K562 (cell line): ENCODE data around the gene COL25A1. TPM values are rescaled to one million over a fixed set of nuclear protein-coding genes. Genes with fewer than 3 reads are reported as not detected.

Experiments used
- ATAC-seq: fragments of 200-7000 bp; cut with Tn5 transposase; 3 replicates; pipeline ENCODE4 v1.9.1; 2020; ENCODE audit warnings: moderate library complexity
- BruUV-seq: library from RNA; stranded (reverse); fragments of 400-500 nt; replicated peaks from 2 replicates; lab custom pipeline; 2021; lab: Mats Ljungman, UMichigan
- CTCF ChIA-PET: fragments of 300-600 bp; formaldehyde crosslinking; extraction: SDS; loops from one replicate; lab custom pipeline; 2021; ENCODE audit warnings: low intra/inter-chr PET ratio; lab: Yijun Ruan, JAX
- POLR2A ChIA-PET: fragments of 300-600, 350-650 bp; sonication (Branson Sonifier 250); formaldehyde crosslinking; extraction: SDS; loops from one replicate; lab custom pipeline; 2021; ENCODE audit warnings: antibody characterized with exemption, inconsistent platforms; lab: Yijun Ruan, JAX
- DNase-seq, 4 experiments: peaks; one replicate each; pipeline versions ENCODE4 v3.0.0 to v3.0.0-alpha.2; 2011 to 2018; ENCODE audit warnings: low spot score in 3 of 4, mixed read lengths in 3 of 4; ENCODE audit errors: extremely low read depth in 1 of 4
- FAIRE-seq: peaks from 2 replicates; lab custom pipeline; 2011; peaks lifted over from hg19 to GRCh38; lab: Jason Lieb, UNC
- H2AFZ ChIP-seq: 2 replicates; pipeline ENCODE4 v1.6.0; 2011; ENCODE audit warnings: low read depth, low read length, control low read depth, inconsistent platforms
- H3K27ac ChIP-seq: fragments of 200-600 bp; 3 replicates; pipeline ENCODE4 v1.8.0; 2011; ENCODE audit warnings: low read depth, mild to moderate bottlenecking, control low read depth, inconsistent platforms, low read length, moderate library complexity, mixed read lengths; ENCODE audit errors: extremely low read depth
- H3K27me3 ChIP-seq, 2 experiments: fragments of 300-600 bp in 1 of 2; 2 replicates in 1 of 2; 3 replicates in 1 of 2; pipeline versions ENCODE4 v1.6.0 to v1.8.0; 2011; ENCODE audit warnings: inconsistent platforms in 2 of 2, low read length in 2 of 2, mild to moderate bottlenecking in 1 of 2, mixed read lengths in 1 of 2, moderate library complexity in 1 of 2; ENCODE audit not compliant: control insufficient read depth in 2 of 2, insufficient read depth in 2 of 2
- H3K36me3 ChIP-seq: fragments of 300-600 bp; 3 replicates; pipeline ENCODE4 v1.8.0; 2011; ENCODE audit warnings: mild to moderate bottlenecking, low read length, inconsistent platforms; ENCODE audit not compliant: control insufficient read depth, insufficient read depth
- H3K4me1 ChIP-seq, 2 experiments: fragments of 200-600 bp in 1 of 2; replicated peaks in 1 of 2; 2 replicates in 1 of 2; 3 replicates in 1 of 2; pipeline versions ENCODE4 v1.5.1 to v1.8.0; 2011; ENCODE audit warnings: inconsistent platforms in 2 of 2, low read length in 2 of 2, mild to moderate bottlenecking in 1 of 2, mixed read lengths in 1 of 2, moderate library complexity in 1 of 2; ENCODE audit not compliant: control insufficient read depth in 2 of 2, insufficient read depth in 2 of 2
- H3K4me2 ChIP-seq: 2 replicates; pipeline ENCODE4 v1.6.1; 2011; ENCODE audit warnings: low read length, control low read depth, inconsistent platforms, mixed read lengths; ENCODE audit not compliant: insufficient read depth
- H3K4me3 ChIP-seq: fragments of 200-600 bp; sonication (generic), shearing (Covaris generic); 2 replicates; pipeline ENCODE4 v1.5.1; 2016; ENCODE audit warnings: control low read depth, inconsistent platforms
- H3K79me2 ChIP-seq: fragments of 200-600 bp; 3 replicates; pipeline ENCODE4 v1.8.0; 2011; ENCODE audit warnings: low read length, inconsistent platforms; ENCODE audit not compliant: control insufficient read depth, insufficient read depth
- H3K9ac ChIP-seq, 2 experiments: 2 replicates each; pipeline versions ENCODE4 v1.6.0 to v1.6.1; 2011; ENCODE audit warnings: low read depth in 2 of 2, low read length in 2 of 2, control low read depth in 1 of 2, inconsistent platforms in 1 of 2, mild to moderate bottlenecking in 1 of 2, mixed read lengths in 1 of 2; ENCODE audit not compliant: insufficient read depth in 1 of 2
- H3K9me1 ChIP-seq: one replicate; pipeline ENCODE4 v1.6.0; 2011; ENCODE audit warnings: inconsistent platforms, mild to moderate bottlenecking, low read length, moderate library complexity; ENCODE audit not compliant: control insufficient read depth, insufficient read depth
- H3K9me3 ChIP-seq: replicated peaks from 2 replicates; pipeline ENCODE4 v1.5.1; 2011; ENCODE audit warnings: low read depth, low read length, inconsistent platforms; ENCODE audit not compliant: control insufficient read depth, insufficient read depth
- H4K20me1 ChIP-seq: replicated peaks from 2 replicates; pipeline ENCODE4 v1.6.1; 2011; ENCODE audit warnings: low read length, inconsistent platforms, mixed read lengths; ENCODE audit not compliant: control insufficient read depth, insufficient read depth
- EHMT2 ChIP-seq: fragments of 450-650 bp; IDR thresholded peaks from 2 replicates; pipeline ENCODE4 v1.6.1; 2018; ENCODE audit warnings: antibody characterized with exemption
- FOXP1 ChIP-seq: sonication (generic); formaldehyde crosslinking; IDR thresholded peaks from 2 replicates; pipeline ENCODE4 v1.8.0; 2022; ENCODE audit warnings: mild to moderate bottlenecking, missing genetic modification reagents
- MIER1 ChIP-seq: fragments of 450-650 bp; IDR thresholded peaks from 2 replicates; pipeline ENCODE4 v1.6.1; 2016; ENCODE audit warnings: antibody characterized with exemption, mild to moderate bottlenecking, low read depth
- MTA1 ChIP-seq: fragments of 450-650 bp; IDR thresholded peaks from 2 replicates; pipeline ENCODE4 v1.6.1; 2017; ENCODE audit warnings: borderline replicate concordance
- PRPF4 ChIP-seq: fragments of 200-400 bp; formaldehyde crosslinking; IDR thresholded peaks from one replicate; pipeline ENCODE4 v1.6.1; 2017; ENCODE audit warnings: low read length, low read depth, mild to moderate bottlenecking; ENCODE audit not compliant: insufficient read depth, poor library complexity, severe bottlenecking
- REST ChIP-seq, 2 experiments: fragments of 450-650 bp; formaldehyde crosslinking in 1 of 2; IDR thresholded peaks; 2 replicates each; pipeline versions ENCODE4 v1.4.0 to v1.6.1; 2014 to 2020; ENCODE audit warnings: mild to moderate bottlenecking in 2 of 2, borderline replicate concordance in 1 of 2, low read depth in 1 of 2
- SNAPC5 ChIP-seq: fragments of 250-450 bp; sonication (Bioruptor Pico); IDR thresholded peaks from 2 replicates; pipeline ENCODE4 v1.8.0; 2021; ENCODE audit warnings: moderate library complexity, mild to moderate bottlenecking, inconsistent platforms
- U2AF2 ChIP-seq: fragments of 200-400 bp; formaldehyde crosslinking; optimal IDR thresholded peaks from 2 replicates; pipeline ENCODE3; 2017; ENCODE audit warnings: low read depth, mild to moderate bottlenecking, low read length
- ZNF589 ChIP-seq: fragments of 200-800 bp; sonication (Bioruptor generic); IDR thresholded peaks from 2 replicates; pipeline ENCODE4 v1.6.1; 2016; ENCODE audit warnings: low read depth, missing genetic modification characterization, missing compliant biosample characterization
- ZNF766 ChIP-seq: fragments of 200-800 bp; sonication (Bioruptor generic); conservative IDR thresholded peaks from 2 replicates; pipeline ENCODE4 v1.6.1; 2016; ENCODE audit warnings: missing genetic modification characterization, missing compliant biosample characterization
- ZNF79 ChIP-seq: fragments of 250-450 bp; sonication (Bioruptor Pico); IDR thresholded peaks from 2 replicates; pipeline ENCODE4 v1.4.0; 2020; ENCODE audit warnings: low read depth, mild to moderate bottlenecking, moderate library complexity
- WGBS: fragments of 100-300 bp; shearing (Covaris generic); methylation state at CpG from one replicate; pipeline ENCODE4 v1.1.6; 2016; ENCODE audit warnings: low coverage, mixed read lengths; ENCODE audit not compliant: insufficient coverage; ENCODE audit errors: missing lambda C conversion rate; 5-methylcytosine and 5-hydroxymethylcytosine counted together
- in situ Hi-C: fragments of 300-500 bp; cut with MboI; formaldehyde crosslinking; loops from 4 replicates; pipeline ENCODE4 v1.15.0; 2018; ENCODE audit warnings: inconsistent platforms, mixed read lengths
- intact Hi-C: fragments of 100-400 bp; cut with micrococcal nuclease; formaldehyde crosslinking; loops from 2 replicates; pipeline ENCODE4 v1.14.2; 2022
- polyA plus RNA-seq, 8 experiments: library from polyadenylated mRNA; depleted of rRNA in 4 of 8; stranded (reverse) in 5 of 8; unstranded in 3 of 8; fragments of >200 nt; fragmentation: Nextera tagmentation in 2 of 8; fragmentation: Illumina TruSeq in 1 of 8; extraction: Ambion mirVana in 2 of 8; extraction: Trizol in 1 of 8; gene quantifications; 2 replicates each; pipeline versions ENCODE4 v1.2.1 to v1.2.3, GENCODE V29; 2011 to 2014; ENCODE audit warnings: inconsistent platforms in 1 of 8, missing spikeins in 1 of 8
- total RNA-seq, 7 experiments: library from RNA; depleted of rRNA in 6 of 7; stranded (reverse); fragments of >200 nt in 6 of 7; fragmentation: Illumina TruSeq in 2 of 7; extraction: Trizol in 2 of 7; gene quantifications; 2 replicates each; pipeline versions ENCODE4 v1.2.1 to v1.2.3, GENCODE V29; 2011 to 2021; ENCODE audit warnings: low replicate concordance in 1 of 7

COL25A1 gene
- total and polyA plus RNA-seq, 9 of the 15 experiments (the other 6 are each of a cell fraction or from before 2014, with no cell fraction given), result 0.03 to 0.62 (median 0.27) TPM

GRCh38 chr4:108861334-108861733 is 441.1 kb downstream of the COL25A1 start:
- intact Hi-C loops, result no loop called here
- H3K9me1 ChIP-seq, result no peaks in the 10 kb centered on the region
- H3K27me3 ChIP-seq, result no peaks in the 10 kb centered on the region
- in situ Hi-C loops, result no loop called here
- no peak overlapping the region for H2AFZ ChIP-seq
- CTCF ChIA-PET, result no interaction called here
- no peak overlapping the region for H3K9ac ChIP-seq
- POLR2A ChIA-PET, result interaction anchor here (0.6 kb wide), 1 partner anchor 28 kb away, joined by 3 read pairs; no protein-coding TSS in a partner anchor
- H3K9me3 ChIP-seq, result no peaks in the 10 kb centered on the region
- no TSS peak for BruUV-seq
- FAIRE-seq, result no peak
- H3K36me3 ChIP-seq, result no peaks in the 10 kb centered on the region
- no peaks in the 10 kb centered on the region for H3K79me2 ChIP-seq
- no peaks in the 10 kb centered on the region for H4K20me1 ChIP-seq
- no peak overlapping the region for H3K4me3 ChIP-seq
- no peaks in the 10 kb centered on the region for H3K4me1 ChIP-seq
- peak; percentile 58; the same call in 2 of the 3 replicates for ATAC-seq
- 33% methylated on average over 2 of the region's 2 CpGs for WGBS
- peak in 2 of 4 experiments; percentile 11 to 15 for DNase-seq
- no peak overlapping the region for H3K27ac ChIP-seq
- no peak overlapping the region for H3K4me2 ChIP-seq
- no peak for TF ChIP-seq U2AF2
- no peak for TF ChIP-seq ZNF589 (CRISPR knock-in tag)
- peak; percentile 88 for TF ChIP-seq MIER1
- no peak for TF ChIP-seq FOXP1 (CRISPR knock-in tag)
- TF ChIP-seq ZNF79 (CRISPR knock-in tag), result no peak
- 0 out of 2 replicates have a peak, but pooled peaks have one; percentile 30 for TF ChIP-seq ZNF766
- TF ChIP-seq PRPF4, result no peak
- TF ChIP-seq REST (IDR thresholded peaks at IDR 0.05; ENCODE audit: borderline replicate concordance), result peak; percentile 97
- peak; percentile 84 for TF ChIP-seq REST (CRISPR knock-in tag; IDR thresholded peaks at IDR 0.05; ENCODE audit: low read depth)
- peak; percentile 89 for TF ChIP-seq EHMT2
- no peak for TF ChIP-seq SNAPC5
- TF ChIP-seq MTA1, result no peak
